ENCODE data around the gene PTPRG.

The PTPRG gene

DNA sequence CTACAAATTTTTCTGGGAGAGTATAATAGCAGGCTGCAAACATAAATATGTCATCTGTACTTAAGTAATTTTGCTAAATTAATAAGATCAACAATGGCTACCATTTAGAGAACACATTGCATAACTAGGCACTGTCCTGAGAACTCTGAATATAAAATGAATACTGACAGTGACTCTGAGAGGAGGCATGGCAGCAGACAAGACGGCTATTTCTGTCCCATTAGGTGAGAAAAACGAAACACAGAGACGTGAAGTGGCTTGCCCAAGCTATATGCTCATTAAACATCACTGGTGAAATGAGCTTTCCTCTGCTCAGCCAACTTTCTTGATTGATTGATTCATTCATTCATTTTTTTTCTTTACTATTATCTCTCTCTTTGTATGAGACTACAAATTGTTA lies 384.3 kb downstream of the PTPRG start:
- no peak for DNase-seq

DNA sequence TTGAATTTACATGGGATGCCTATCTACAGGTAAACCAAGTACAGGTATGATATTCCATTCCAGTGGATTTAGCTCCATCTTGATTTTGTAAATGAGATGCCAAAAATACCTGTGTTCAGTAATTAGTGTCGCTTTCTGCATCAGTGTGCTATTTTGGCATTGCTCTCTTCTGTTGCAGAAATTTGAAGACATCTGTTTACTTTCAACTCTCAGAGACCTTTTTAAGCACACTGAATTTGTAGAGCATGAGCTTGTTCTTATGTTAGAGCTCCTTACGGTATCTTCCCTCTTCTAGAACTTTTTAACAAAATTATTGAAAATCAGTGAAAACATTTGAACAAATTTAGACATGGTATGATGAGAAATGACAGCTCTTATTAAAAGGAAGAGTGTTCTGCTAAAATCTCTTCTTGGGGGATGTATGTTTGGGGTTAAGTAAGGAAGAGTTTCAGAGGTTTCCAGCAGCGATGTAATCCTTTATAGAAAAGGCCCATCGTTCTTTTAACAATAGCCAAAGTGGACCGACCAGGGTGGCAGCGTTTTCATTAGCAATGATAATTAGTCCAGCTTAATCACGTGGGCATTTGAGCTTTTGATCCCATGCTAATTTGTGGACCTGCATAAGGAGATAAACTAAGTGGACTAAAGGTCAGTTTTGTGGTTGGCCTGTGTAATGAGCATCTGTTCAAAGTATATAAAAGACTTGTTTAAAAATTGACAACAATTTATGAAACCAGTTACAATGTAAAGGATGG lies 385.4 kb downstream of the PTPRG start:
- DNase-seq: no peak

DNA sequence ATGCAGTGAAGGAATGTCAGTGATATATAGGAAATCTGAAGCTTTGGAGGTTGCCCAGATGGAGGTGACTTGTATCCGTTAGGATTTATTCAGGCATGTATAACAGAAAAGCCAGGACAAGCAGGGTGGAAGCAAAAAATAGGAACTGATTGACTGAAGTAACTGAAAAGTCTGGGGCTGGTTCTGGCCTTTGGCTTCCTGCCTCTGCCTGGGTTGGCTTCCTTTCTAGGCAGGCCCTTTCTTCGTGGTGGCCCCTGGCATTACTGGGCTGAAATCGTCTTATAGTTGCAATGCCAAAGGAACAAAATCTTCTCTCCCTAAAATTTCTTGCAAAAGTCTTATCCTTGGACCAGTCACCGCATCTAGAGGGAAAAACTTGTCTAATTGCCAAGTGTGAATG lies 386.1 kb downstream of the PTPRG start:
- DNase-seq: no peak

DNA sequence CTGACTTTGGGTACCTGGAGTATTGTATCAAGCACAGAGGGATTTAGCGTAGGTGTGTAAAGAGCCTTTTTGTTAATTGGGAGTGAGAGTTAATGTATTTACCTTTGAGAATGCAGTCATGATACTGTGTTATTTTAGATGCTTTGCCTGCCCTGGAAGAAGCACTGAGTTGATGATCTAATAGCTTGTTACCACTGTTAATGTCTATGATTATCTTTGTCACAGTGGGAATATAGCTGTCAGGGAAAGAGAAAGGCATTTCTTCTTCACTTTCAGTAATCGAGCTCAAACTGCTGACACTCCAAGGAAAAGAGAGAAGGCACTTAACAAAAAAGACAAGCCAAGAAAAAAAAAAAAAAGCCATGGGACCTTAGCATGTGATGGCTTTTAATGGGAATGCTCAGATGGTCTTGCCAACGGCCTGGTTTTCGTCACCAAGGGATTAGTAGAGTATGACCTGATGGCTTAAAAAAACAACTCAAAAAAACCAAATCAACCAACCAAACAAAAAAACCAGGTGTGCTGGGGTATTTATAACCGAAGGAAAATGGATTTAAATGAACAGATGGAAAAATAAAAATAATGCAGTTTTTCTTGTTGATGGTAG lies 387.4 kb downstream of the PTPRG start:
- DNase-seq: no peak

DNA sequence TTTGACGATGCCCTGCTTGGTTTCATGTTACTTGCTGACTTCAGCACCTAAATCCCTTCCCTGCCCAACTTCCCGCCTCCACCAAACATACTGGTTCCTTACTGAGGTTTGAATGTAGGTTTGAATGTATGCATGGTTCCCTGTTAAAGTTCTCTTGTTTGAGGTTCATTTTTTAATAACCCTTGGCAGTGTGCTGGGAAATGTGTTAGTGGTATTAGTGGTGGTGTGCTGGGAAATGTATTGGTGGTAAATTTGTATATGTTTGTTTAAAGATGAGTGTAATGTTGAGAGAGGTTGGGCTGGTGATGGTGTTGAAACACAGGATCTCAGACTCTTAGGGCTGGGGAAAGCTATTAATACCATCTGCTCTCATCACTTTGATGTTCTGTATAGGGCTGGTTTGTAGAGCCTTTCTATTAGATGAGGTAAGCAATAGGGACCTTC lies 392.7 kb downstream of the PTPRG start:
- DNase-seq: no peak

DNA sequence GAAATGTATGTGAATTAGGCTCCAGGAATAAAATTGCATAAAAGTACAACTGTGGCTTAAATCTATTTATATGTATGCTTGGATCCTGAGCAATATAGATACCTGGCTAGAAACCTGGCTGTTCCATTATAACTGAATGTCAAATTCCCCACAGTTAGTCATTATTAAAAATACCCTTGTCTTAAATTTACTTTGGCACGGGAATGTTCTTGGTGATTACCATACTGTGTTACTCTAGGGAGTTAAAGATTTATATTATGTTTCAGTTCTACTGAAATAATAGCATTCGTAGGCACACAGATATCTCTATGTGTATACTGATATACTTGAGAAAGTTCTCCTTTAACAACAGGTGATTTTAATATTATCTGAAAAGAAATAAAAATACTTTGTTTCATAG lies 394.1 kb downstream of the PTPRG start:
- no peak for DNase-seq

DNA sequence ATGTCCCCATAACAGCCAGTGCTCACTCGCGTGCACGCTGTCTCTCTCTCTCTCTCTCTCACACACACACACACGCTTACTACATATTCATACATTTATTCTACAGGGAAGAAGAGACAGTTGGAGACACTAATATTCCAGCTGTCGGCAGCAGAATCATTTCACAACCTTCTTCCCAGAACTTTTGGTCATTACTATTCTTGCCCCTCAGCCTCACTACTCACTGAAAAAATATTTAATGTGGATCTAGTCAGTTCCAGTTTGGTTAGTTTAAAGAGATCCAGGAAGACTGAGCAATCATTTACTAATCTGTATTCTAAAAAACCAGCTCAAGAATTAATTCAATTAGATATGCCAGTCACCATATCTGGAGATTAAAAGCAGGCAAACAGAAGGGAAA lies 394.9 kb downstream of the PTPRG start:
- DNase-seq: no peak

DNA sequence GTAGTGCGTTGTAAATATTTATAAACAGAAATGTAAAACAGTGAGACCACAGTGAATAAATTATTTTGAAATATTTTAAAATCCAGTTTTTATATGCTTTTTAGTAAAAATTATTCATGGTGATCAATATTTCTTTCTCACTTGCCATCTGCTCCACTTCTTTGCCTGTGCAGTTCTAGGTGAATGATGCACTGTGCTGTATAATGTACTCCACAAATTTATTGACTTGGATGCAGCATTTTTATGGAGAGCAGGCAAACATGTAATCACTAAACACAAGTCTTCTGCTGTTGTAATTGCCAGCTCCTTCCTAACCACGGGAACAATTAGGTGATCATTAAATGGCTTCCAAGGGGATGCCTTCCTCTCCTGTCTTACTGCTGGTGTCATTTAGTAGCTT lies 395.9 kb downstream of the PTPRG start:
- no peak for DNase-seq

DNA sequence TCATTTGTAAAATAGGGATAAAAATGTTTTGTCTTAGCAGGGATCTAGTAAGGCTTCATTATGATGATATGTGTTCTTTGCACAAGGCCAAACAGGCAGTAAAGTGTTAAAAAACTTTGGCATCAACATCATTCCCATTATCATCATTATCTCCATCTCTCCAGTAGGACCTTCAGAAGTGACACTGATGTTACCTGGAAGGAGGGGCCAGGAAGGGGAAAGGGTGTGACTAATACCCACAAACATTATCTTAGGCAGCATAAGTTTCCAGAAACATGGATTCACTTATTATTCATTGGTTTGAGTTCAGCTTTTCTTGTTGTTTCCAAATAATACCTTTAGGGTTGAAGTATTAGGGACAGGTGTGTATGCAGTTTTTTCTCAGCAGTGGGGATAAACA lies 399.6 kb downstream of the PTPRG start:
- DNase-seq: no peak

DNA sequence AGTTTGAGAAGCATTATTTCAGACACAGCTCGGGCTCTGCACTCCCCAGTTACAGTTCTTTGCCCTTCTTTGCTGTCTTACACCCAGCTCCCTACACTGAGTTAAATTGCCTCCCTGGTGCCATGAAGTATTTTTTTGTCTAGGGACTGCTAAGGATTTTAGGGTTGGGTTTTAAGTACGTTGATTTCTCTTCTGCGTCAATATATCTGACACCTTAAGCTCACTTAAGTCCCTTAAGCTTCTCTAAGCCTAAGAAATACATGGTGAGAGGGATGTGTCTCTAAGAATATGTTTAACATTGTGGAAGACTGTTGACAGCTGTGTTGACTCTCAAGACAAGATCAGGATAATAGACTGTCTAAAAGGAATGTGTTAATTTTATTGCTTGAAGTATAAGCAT lies 400.5 kb downstream of the PTPRG start:
- no peak for DNase-seq

DNA sequence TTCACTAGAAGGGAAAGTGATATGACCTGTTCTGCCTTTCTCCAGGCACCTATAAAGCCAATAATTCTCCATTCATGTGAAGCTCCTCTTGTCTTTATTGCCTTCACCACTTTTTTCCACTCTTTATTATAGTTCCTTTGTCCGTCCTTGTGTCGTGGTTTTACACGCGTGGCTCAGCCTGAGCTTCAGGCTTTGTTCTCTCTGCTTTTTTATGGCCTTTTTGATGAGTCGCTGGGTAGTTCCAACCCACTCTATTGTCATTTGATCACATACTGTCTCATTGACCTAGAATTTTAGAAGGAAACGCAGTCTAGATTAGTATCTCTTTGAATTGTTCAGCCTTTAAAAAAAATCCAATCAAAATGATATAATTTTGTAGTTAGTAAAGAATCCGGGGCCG lies 403.2 kb downstream of the PTPRG start:
- no peak for DNase-seq

DNA sequence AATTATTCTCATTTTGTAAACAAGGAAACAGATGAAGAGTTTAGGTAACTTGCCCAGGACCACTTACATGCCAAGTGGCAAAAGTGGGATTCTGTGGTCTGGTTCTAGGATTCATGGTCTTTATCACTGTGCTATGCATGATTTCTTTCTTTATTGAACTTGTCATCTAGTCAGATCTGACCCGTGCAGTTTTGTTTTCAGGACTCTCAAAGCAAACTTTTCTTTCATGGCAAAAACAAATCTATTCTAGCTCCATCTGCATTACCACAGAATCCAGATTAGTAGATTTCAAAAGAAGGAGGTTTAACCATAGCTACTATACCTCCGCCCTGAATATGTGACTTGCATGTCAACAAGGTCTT lies 404.4 kb downstream of the PTPRG start:
- DNase-seq: no peak

DNA sequence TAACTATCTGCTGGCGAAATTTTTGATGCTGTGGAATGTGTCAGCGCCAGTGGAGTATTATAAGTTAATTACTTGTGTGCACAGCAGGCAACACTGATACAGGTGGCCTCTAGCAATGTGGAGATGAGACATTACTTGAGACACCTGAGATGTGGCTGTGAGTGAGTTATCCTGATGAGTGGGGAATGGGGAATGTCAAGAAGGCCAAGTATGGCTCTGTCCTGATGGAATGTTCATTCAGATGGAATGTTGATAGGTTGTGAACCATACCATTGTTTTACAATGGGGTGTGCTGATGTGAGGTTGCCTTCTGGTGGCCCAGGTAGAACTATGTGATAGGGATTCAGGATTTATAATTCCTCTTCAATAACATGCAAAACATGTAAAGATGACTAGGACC lies 404.8 kb downstream of the PTPRG start:
- no peak for DNase-seq

DNA sequence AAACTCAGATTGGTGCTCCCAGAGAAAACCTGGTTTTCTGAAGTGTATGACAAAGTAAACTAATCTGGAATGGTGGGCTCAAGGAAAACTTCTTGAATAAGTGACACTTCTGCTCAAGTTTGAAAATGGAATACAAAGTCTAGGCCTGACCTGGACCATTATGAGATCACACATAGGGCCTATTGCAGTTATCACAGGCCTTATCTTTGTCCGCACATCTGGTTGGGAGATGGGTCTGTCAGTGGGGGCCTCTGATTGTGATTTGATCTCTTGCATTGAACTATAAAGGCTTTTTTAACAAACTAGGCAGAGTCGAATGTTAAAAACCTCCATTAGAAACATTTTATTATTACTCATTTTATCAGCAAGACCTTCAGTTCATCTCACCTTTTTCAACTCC lies 405.6 kb downstream of the PTPRG start:
- no peak for DNase-seq

DNA sequence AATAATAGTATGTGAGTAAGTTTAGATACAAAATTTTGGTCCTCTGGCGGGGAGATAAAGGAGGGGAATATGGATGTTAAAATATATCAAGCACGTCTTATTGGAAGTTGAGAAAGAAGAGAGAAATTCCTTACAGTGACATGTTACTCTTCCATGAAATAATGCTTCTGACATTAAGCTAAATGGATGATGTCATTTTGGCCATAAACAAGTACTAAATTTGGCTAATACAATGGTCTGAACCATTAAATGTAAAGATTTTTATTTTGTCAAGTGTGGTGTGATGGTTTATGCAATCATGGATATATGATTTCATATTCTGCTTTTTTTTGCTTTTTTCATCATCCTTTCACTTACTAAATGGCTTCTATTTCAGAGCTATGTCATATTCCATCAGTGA lies 406.6 kb downstream of the PTPRG start:
- no peak for DNase-seq

DNA sequence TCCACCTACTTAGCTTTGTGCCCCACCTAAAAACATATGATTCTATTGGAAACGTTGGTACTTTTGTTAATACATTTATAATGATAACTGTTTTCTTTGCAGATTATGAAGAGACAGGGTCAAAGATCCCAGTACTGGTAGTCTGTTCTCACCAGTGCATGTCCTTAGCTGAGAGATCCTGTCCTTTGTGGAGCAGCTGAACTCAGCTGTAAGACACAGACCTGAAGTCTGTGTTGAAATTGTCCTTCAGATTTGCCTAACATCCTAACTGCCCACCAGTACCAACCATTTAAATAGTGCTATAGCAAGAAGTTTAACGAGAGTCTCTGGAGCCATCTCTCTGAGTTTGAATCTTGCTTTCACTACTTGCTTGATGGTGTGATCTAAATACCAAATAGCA lies 413.3 kb downstream of the PTPRG start:
- no peak for DNase-seq

DNA sequence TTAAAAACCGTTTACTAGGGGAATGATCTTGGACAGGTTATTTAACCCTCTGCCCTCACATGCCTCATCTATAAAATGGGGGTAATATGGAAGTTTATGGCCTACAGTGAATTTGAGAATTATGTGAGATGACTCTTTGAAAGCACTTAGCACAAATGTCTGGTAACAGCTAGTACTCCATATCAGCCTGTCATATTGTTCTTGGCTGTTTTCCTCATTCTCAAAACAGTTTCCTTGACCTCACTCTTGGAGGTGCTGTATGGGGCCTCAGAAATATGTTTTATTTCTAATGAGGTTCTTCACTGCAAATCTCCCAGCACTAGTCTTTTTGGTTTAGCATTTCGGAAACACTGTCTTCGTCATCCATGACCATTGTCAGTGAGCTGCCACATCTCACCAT lies 413.8 kb downstream of the PTPRG start:
- no peak for DNase-seq

DNA sequence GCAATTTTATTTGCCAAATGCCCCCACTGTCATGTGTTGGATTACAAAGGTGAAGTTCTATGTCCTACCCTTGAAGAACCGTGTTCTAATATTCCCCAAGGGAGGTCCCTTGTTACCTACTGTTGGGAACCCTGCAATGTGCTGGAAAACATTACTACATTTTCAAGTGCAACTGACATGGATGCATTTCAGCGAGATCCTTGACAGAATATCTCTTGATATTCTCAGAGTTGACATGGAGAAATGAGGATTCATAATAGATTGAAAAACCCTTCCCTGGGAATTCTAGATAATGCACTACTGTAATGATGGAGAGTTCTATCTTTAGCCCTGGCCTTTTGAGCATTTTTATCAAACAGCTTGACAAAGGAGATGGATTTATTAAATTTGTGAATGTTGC lies 414.6 kb downstream of the PTPRG start:
- no peak for DNase-seq

DNA sequence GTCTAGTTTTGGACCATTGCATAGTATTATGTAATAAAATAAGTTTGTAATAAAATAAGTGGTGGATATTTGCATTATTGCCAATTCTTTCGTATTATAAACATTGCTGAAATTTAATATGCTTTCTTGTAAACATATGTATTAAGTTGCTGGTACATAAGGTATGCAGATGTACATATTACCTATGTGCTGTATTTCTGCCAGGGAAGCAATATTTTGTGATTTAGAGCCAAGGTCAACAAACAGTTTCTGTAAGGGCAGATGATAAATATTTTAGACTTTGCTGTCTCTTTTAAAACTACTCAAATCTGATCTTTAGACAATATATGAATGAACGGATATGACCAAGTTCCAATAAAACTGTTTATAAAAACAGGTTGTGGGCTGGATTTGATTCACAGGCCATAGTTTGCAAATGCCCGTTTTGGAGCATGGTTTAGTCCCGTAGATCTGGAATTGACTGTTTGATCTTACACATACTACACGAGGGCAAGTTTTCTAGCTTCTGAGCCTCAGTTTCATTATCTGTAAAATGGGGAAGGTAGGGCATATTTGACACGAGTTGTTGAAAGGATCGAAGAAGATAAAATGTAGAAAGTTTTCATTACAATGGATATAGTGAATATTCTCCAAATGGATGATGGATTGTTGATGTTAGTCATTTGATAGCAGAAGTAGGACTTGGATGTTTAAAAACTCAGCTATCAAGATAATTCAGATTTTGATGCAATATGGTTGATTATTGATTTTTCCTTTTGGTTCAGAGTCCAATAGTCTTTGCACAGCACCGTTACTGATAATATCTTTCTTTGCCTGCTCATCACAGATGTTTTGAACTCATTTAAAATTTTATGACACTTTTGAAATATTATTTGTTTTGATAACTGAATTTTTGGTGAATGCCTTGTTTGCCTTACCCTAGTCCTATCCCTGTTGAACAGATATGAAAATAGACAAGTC lies 417.4 kb downstream of the PTPRG start:
- no peak for DNase-seq

DNA sequence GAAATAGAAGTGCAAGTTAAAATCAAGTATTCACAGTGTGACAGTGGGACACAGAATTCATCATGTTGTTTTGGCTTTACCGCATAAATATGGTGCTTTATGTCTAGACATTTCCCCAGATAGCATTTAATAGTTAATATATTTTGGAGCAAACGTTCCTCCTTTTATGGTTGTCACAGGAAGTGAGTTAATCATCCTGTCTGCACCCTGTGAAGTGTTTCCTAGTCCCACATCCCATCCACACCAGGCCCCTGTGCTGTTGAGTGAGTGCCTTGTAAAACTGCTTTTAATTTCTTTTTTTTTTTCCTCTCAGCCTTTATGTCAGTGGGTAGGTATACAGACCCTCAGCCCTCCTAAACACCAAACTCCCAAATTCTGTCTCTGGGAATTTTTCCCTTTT lies 418.3 kb downstream of the PTPRG start:
- no peak for DNase-seq

DNA sequence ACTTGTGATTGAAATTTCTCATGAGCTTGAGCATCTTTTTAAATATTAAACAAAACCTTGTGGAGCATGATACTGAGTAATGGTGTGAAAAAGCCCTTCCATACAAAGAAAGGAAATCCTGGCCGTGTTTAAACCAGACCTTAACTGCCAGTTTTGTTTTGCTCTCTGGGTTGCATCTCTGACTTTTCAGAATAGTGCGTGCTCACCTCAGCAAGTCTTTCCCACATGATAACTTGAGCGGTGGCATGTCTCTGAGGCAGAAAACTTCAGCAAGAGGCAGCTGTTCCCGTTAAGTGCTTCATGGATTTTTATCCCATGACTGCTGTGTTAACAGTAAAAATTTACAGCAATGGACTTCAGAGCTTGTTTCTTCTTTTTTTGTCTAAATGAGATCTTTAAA lies 418.7 kb downstream of the PTPRG start:
- no peak for DNase-seq

DNA sequence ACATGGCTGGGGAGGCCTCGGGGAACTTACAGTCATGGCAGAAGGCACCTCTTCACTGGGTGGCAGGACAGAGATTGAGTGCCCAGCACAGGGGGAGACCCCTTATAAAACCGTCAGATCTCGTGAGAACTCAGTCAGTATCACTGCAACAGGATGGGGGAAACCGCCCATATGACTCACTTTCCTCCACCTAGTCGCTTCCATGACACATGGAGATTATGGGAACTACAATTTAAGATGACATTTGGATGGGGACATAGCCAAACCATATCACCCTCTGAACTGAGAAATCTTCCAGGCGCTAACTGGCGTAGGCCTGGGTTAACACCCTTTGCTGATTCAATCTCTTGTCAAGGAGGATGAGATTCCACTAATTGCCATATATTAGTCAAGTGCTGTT lies 419.7 kb downstream of the PTPRG start:
- no peak for DNase-seq

DNA sequence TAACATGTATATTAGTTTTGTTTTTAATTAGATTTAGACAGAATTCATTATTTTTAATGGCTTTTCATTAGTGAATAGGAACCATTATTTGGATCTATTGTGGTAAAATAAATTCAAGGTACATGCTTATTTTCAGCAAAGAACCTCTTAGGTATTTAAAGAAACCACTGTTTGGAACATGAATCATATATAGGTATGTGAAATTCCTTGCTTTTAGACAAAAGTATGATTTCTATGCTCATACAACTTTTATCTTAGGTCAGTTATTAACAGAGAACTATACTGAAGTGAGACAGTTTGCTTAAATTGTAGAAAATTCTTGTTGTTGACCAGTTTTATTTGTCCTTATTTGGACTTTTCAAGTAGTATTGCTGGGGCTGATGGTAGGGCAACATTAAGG lies 422.1 kb downstream of the PTPRG start:
- no peak for DNase-seq

DNA sequence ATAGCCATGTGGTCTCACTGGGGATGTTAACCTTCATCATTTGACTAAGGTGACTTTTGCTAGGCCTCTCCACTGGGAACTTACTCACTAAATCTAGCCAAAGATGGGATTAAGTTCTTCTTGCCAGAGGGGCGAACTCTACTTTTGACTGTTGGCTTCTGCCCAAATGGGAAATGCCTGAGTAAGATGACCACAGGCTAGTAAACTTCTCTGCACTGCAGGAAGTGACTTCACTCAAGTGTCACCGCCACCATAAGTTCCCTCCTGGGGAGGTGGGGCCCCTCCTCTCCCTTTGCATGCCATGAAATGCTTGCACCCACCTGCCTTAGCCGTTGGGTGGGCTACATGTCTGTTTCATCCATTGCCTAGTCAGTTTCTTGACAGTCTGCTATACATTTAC lies 423.6 kb downstream of the PTPRG start:
- DNase-seq: no peak
